SK-N-SH (cell line): Measurements from ENCODE around the gene EML5. TPM values are rescaled to one million over a fixed set of nuclear protein-coding genes. Genes with fewer than 3 reads are reported as not detected.

ENCODE experiments used
- CTCF ChIA-PET: fragments of 300-600, 350-600 bp; formaldehyde crosslinking; extraction: SDS; loops from one replicate; lab custom pipeline; 2021; lab: Yijun Ruan, JAX
- POLR2A ChIA-PET: fragments of 350-600 bp; sonication (Branson Sonifier 250); formaldehyde crosslinking; extraction: SDS; loops from one replicate; lab custom pipeline; 2020; ENCODE audit warnings: antibody characterized with exemption, inconsistent platforms; lab: Yijun Ruan, JAX
- DNase-seq: peaks from one replicate; pipeline ENCODE4 v3.0.0; 2012
- H2AFZ ChIP-seq: fragments of 200-600 bp; sonication (generic); 2 replicates; pipeline ENCODE4 v1.8.1; 2016; ENCODE audit warnings: antibody characterized with exemption, mild to moderate bottlenecking, low read depth
- H3F3A ChIP-seq: fragments of 200-600 bp; sonication (generic); replicated peaks from 2 replicates; pipeline ENCODE3; 2016; ENCODE audit warnings: antibody characterized with exemption, mild to moderate bottlenecking; ENCODE audit not compliant: insufficient read depth
- H3K27ac ChIP-seq, 2 experiments: fragments of 200-500 bp in 1 of 2; fragments of 200-600 bp in 1 of 2; sonication (Bioruptor generic) in 1 of 2; sonication (generic), shearing (Covaris generic) in 1 of 2; 2 replicates each; pipeline versions ENCODE4 v1.5.1 to v1.6.1; 2014 to 2016; ENCODE audit warnings: low read depth in 2 of 2, inconsistent platforms in 1 of 2, low read length in 1 of 2, mild to moderate bottlenecking in 1 of 2, mixed read lengths in 1 of 2
- H3K27me3 ChIP-seq: fragments of 200-600 bp; sonication (generic), shearing (Covaris generic); 2 replicates; pipeline ENCODE4 v1.6.1; 2016; ENCODE audit warnings: mixed run types; ENCODE audit not compliant: insufficient read depth
- H3K36me3 ChIP-seq, 2 experiments: fragments of 200-500 bp in 1 of 2; fragments of 200-600 bp in 1 of 2; sonication (Bioruptor generic) in 1 of 2; sonication (generic) in 1 of 2; replicated peaks in 1 of 2; 2 replicates each; pipeline versions ENCODE3 to v1.5.1; 2014 to 2016; ENCODE audit warnings: low read length in 1 of 2, mild to moderate bottlenecking in 1 of 2; ENCODE audit not compliant: insufficient read depth in 2 of 2, control insufficient read depth in 1 of 2
- H3K4me1 ChIP-seq, 2 experiments: fragments of 200-500 bp in 1 of 2; fragments of 200-600 bp in 1 of 2; sonication (Bioruptor generic) in 1 of 2; sonication (generic), shearing (Covaris generic) in 1 of 2; 2 replicates each; pipeline versions ENCODE4 v1.5.1 to v1.6.1; 2014 to 2016; ENCODE audit warnings: low read depth in 1 of 2, low read length in 1 of 2, mixed run types in 1 of 2; ENCODE audit not compliant: insufficient read depth in 2 of 2, control insufficient read depth in 1 of 2
- H3K4me2 ChIP-seq: fragments of 200-600 bp; sonication (generic), shearing (Covaris generic); 2 replicates; pipeline ENCODE4 v1.6.1; 2017; ENCODE audit warnings: mixed run types
- H3K4me3 ChIP-seq, 2 experiments: fragments of 200-500 bp in 1 of 2; fragments of 200-600 bp in 1 of 2; sonication (Bioruptor generic) in 1 of 2; sonication (generic), shearing (Covaris generic) in 1 of 2; 2 replicates each; pipeline versions ENCODE4 v1.5.1 to v1.8.1; 2014 to 2016; ENCODE audit warnings: low read depth in 2 of 2, inconsistent platforms in 1 of 2, low read length in 1 of 2, mild to moderate bottlenecking in 1 of 2, mixed read lengths in 1 of 2, moderate library complexity in 1 of 2
- H3K79me2 ChIP-seq: fragments of 200-600 bp; sonication (generic); 2 replicates; pipeline ENCODE4 v1.8.1; 2017; ENCODE audit warnings: mild to moderate bottlenecking; ENCODE audit not compliant: insufficient read depth
- H3K9ac ChIP-seq: fragments of 200-600 bp; sonication (generic); 2 replicates; pipeline ENCODE4 v1.6.1; 2017; ENCODE audit warnings: mixed run types
- H3K9me2 ChIP-seq: fragments of 200-600 bp; sonication (generic); 2 replicates; pipeline ENCODE4 v1.6.1; 2017; ENCODE audit warnings: mixed run types
- H3K9me3 ChIP-seq: fragments of 200-600 bp; sonication (generic); 2 replicates; pipeline ENCODE4 v1.6.1; 2017; ENCODE audit warnings: mixed run types, mild to moderate bottlenecking, moderate library complexity
- H4K20me1 ChIP-seq: fragments of 200-600 bp; sonication (generic); 2 replicates; pipeline ENCODE4 v1.6.1; 2017; ENCODE audit warnings: mild to moderate bottlenecking, mixed run types; ENCODE audit not compliant: insufficient read depth
- ELF1 ChIP-seq: IDR thresholded peaks from 2 replicates; pipeline ENCODE4 v1.4.0; 2012
- IRF3 ChIP-seq: fragments of 150-350 bp; IDR thresholded peaks from 2 replicates; pipeline ENCODE4 v1.6.1; 2016; ENCODE audit warnings: mild to moderate bottlenecking, low read depth, low read length
- JUND ChIP-seq: IDR thresholded peaks from 2 replicates; pipeline ENCODE4 v1.4.0; 2012
- MEF2A ChIP-seq: IDR thresholded peaks from 2 replicates; pipeline ENCODE4 v1.4.0; 2012; ENCODE audit warnings: low read depth, borderline replicate concordance
- POLR2AphosphoS5 ChIP-seq: IDR thresholded peaks from 2 replicates; pipeline ENCODE4 v1.6.1; 2012; ENCODE audit warnings: low read depth, low read length
- RAD21 ChIP-seq: IDR thresholded peaks from 2 replicates; pipeline ENCODE4 v1.6.1; 2012; ENCODE audit warnings: mild to moderate bottlenecking, low read length
- RCOR1 ChIP-seq: fragments of 150-350 bp; IDR thresholded peaks from 2 replicates; pipeline ENCODE4 v1.6.1; 2017; ENCODE audit warnings: antibody characterized with exemption, low read length
- REST ChIP-seq: IDR thresholded peaks from 2 replicates; pipeline ENCODE4 v1.6.1; 2012; ENCODE audit warnings: mild to moderate bottlenecking, low read depth, low read length, moderate library complexity
- SIN3A ChIP-seq: IDR thresholded peaks from 2 replicates; pipeline ENCODE4 v1.6.1; 2012; ENCODE audit warnings: low read depth, mild to moderate bottlenecking, low read length, moderate library complexity, borderline replicate concordance
- USF1 ChIP-seq: IDR thresholded peaks from 2 replicates; pipeline ENCODE4 v1.4.0; 2012; ENCODE audit warnings: low read depth, borderline replicate concordance
- ZBTB33 ChIP-seq: IDR thresholded peaks from 2 replicates; pipeline ENCODE4 v1.4.0; 2012; ENCODE audit warnings: low read depth, borderline replicate concordance
- WGBS: methylation state at CpG from one replicate; pipeline ENCODE4 v1.1.6; 2017; ENCODE audit warnings: low lambda C conversion rate; 5-methylcytosine and 5-hydroxymethylcytosine counted together
- polyA plus RNA-seq, 3 experiments: library from polyadenylated mRNA; depleted of rRNA; stranded (reverse); fragments of >200 nt; gene quantifications; 2 replicates each; pipeline ENCODE4 v1.2.3, GENCODE V29; 2012

EML5 gene
- polyA plus RNA-seq, 1 of the 3 experiments (the other 2 are of a cell fraction): 0.23 TPM

- Histone ChIP-seq H3K4me3 (no peak overlapping the region), H3K79me2 (peaks cover 19% of the 10 kb centered on the region), H3K9ac (no peak overlapping the region), H2AFZ (no peak overlapping the region; the same call in 1 of the 2 replicates), H3K36me3 (peaks cover 30 to 49% of the 10 kb centered on the region in 2 experiments), H4K20me1 (no peaks in the 10 kb centered on the region), H3K27ac (peak overlapping the region in 1 of 2 experiments; percentile 93; a peak in 2 of 4 replicates)
- CTCF ChIA-PET: interaction anchor here (0.8 to 3.1 kb wide), 5 partner anchors 8 to 37 kb away, joined by 3 to 7 read pairs (median 4); partner anchors contain the start of gene TTC8
- TF ChIP-seq RAD21 (no peak), ELF1 (no peak), RCOR1 (no peak), ZBTB33 (no peak), POLR2AphosphoS5 (no peak), SIN3A (no peak), USF1 (no peak), REST (no peak), IRF3 (no peak), JUND (no peak), MEF2A (no peak)
- TF ChIP-seq, all 33 proteins: peak for 0
- no peak for DNase-seq
- WGBS: 63% methylated on average over 1 of the region's 1 CpG
- peaks cover 7 to 30% of the 10 kb centered on the region in 2 experiments; a peak in 3 of 4 replicates for H3K4me1 ChIP-seq
- peaks cover 6% of the 10 kb centered on the region for H3F3A ChIP-seq
- H3K9me2 ChIP-seq: no peaks in the 10 kb centered on the region
- H3K4me2 ChIP-seq: no peak overlapping the region
- no peaks in the 10 kb centered on the region for H3K9me3 ChIP-seq
- POLR2A ChIA-PET: interaction anchor here (0.9 to 1.1 kb wide), 2 partner anchors 14 to 17 kb away, joined by 3 to 8 read pairs; partner anchors contain the start of gene TTC8
- H3K27me3 ChIP-seq: no peaks in the 10 kb centered on the region
These were observed 49.0 kb upstream of the EML5 start for GRCh38 chr14:88841741-88842140.
